Upper lobe of right lung (tissue), 1 donor: ENCODE results near the gene APOL5. TPM values are rescaled to one million over a fixed set of nuclear protein-coding genes. Genes with fewer than 3 reads are reported as not detected.
A peak's percentile ranks its signal among the peaks of the same experiment; 100 is the strongest.

Source experiments
- ATAC-seq: fragments of 200-7000 bp; cut with Tn5 transposase; one replicate; pipeline ENCODE4 v1.9.1; 2020; ENCODE audit warnings: mild to moderate bottlenecking, moderate library complexity
- DNase-seq: peaks from one replicate; pipeline ENCODE4 v3.0.0-alpha.2; 2020
- H3K27ac ChIP-seq: fragments of 200-600 bp; one replicate; pipeline ENCODE4 v1.8.0; 2022
- H3K27me3 ChIP-seq: fragments of 200-600 bp; one replicate; pipeline ENCODE4 v1.8.0; 2022; ENCODE audit warnings: mild to moderate bottlenecking
- H3K36me3 ChIP-seq: fragments of 200-600 bp; one replicate; pipeline ENCODE4 v1.8.0; 2022
- H3K4me1 ChIP-seq: fragments of 200-600 bp; one replicate; pipeline ENCODE4 v1.8.0; 2022
- H3K4me3 ChIP-seq: fragments of 200-600 bp; one replicate; pipeline ENCODE4 v1.8.0; 2022; ENCODE audit warnings: mild to moderate bottlenecking
- H3K9me3 ChIP-seq: fragments of 200-600 bp; one replicate; pipeline ENCODE4 v1.8.0; 2022
- CTCF ChIP-seq: fragments of 200-600 bp; IDR thresholded peaks from one replicate; pipeline ENCODE4 v1.8.0; 2022; ENCODE audit warnings: antibody characterized with exemption
- intact Hi-C: fragments of 100-400 bp; cut with DNase I; formaldehyde crosslinking; loops from one replicate; pipeline ENCODE4 v1.11.0; 2022
- total RNA-seq: library from RNA; stranded (reverse); fragmentation: NEBNext Ultra II Directional; extraction: Animal tissue kit (Norgen Biotek cat#: 25700); gene quantifications from one replicate; pipeline ENCODE4 v1.2.1, GENCODE V29; 2021
- donor health status: DM: no; HTN: yes; CAD: no; lungs with severe emphysema.

APOL5 gene
- total RNA-seq, 1 donor from 2014 or later: not detected

- Histone ChIP-seq H3K27ac (no peak overlapping the region), H3K9me3 (no peaks in the 10 kb centered on the region), H3K36me3 (peaks cover 10% of the 10 kb centered on the region), H3K27me3 (no peaks in the 10 kb centered on the region), H3K4me3 (no peak overlapping the region), H3K4me1 (no peaks in the 10 kb centered on the region)
- DNase-seq (no peak), ATAC-seq (peak; percentile 40)
- intact Hi-C loops: no loop called here
- no peak for TF ChIP-seq CTCF
Measured at GRCh38 chr22:35739076-35739930, 21.6 kb downstream of the APOL5 start.

- H3K36me3 ChIP-seq: peaks cover 13% of the 10 kb centered on the region
- no peaks in the 10 kb centered on the region for H3K4me1 ChIP-seq
- no peaks in the 10 kb centered on the region for H3K9me3 ChIP-seq
- H3K27me3 ChIP-seq: no peaks in the 10 kb centered on the region
- no peak for DNase-seq
- no peak overlapping the region for H3K4me3 ChIP-seq
- ATAC-seq: no peak
- intact Hi-C loops: no loop called here
- H3K27ac ChIP-seq: no peak overlapping the region
- no peak for TF ChIP-seq CTCF
Measured at GRCh38 chr22:35739931-35740380, 22.3 kb downstream of the APOL5 start.

GRCh38 chr22:35740616-35741015 is 22.9 kb downstream of the APOL5 start:
- H3K36me3 ChIP-seq: peaks cover 20% of the 10 kb centered on the region
- intact Hi-C loops: no loop called here

GRCh38 chr22:35742342-35743100 is 24.8 kb downstream of the APOL5 start:
- no peaks in the 10 kb centered on the region for H3K9me3 ChIP-seq
- no peak for TF ChIP-seq CTCF
- H3K4me3 ChIP-seq: no peak overlapping the region
- peaks cover 27% of the 10 kb centered on the region for H3K36me3 ChIP-seq
- H3K27me3 ChIP-seq: no peaks in the 10 kb centered on the region
- intact Hi-C loops: no loop called here
- ATAC-seq (no peak), DNase-seq (no peak)
- peak overlapping the region; percentile 4 for H3K27ac ChIP-seq
- H3K4me1 ChIP-seq: no peaks in the 10 kb centered on the region

More at GRCh38 chr22:35740616-35741015, 22.9 kb downstream of the APOL5 start:
- no peak overlapping the region for H3K4me3 ChIP-seq
- no peak for DNase-seq
- H3K9me3 ChIP-seq: no peaks in the 10 kb centered on the region
- H3K27ac ChIP-seq: no peak overlapping the region
- H3K4me1 ChIP-seq: no peaks in the 10 kb centered on the region
- TF ChIP-seq CTCF: no peak
- no peaks in the 10 kb centered on the region for H3K27me3 ChIP-seq
- no peak for ATAC-seq

- DNase-seq (no peak), ATAC-seq (no peak)
- Histone ChIP-seq H3K27me3 (no peaks in the 10 kb centered on the region), H3K27ac (peak overlapping the region; percentile 4), H3K4me3 (no peak overlapping the region), H3K36me3 (peaks cover 27% of the 10 kb centered on the region), H3K4me1 (no peaks in the 10 kb centered on the region), H3K9me3 (no peaks in the 10 kb centered on the region)
- intact Hi-C loops: no loop called here
- TF ChIP-seq CTCF: no peak
Measured at GRCh38 chr22:35743326-35743860, 25.7 kb downstream of the APOL5 start.
